GM19351 (cell line): ENCODE results near the gene RNASEH2B.
A peak's percentile ranks its signal among the peaks of the same experiment; 100 is the strongest.

Experiments
- ATAC-seq: cut with Tn5 transposase; IDR thresholded peaks from one replicate; pipeline ENCODE4 v1.9.1; 2021; ENCODE audit warnings: mild to moderate bottlenecking, moderate library complexity; ENCODE audit not compliant: unreplicated experiment

RNASEH2B gene, protein sequence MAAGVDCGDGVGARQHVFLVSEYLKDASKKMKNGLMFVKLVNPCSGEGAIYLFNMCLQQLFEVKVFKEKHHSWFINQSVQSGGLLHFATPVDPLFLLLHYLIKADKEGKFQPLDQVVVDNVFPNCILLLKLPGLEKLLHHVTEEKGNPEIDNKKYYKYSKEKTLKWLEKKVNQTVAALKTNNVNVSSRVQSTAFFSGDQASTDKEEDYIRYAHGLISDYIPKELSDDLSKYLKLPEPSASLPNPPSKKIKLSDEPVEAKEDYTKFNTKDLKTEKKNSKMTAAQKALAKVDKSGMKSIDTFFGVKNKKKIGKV

GRCh38 chr13:50909605-50910484 is at the start of gene RNASEH2B:
Gene RNASEH2B (plus strand): TSS chr13:50909791. CDS start chr13:50910077, 286 bp downstream.
- peak; percentile 74 for ATAC-seq

GRCh38 chr13:50864492-50864891 is 45.1 kb upstream of the RNASEH2B start:
- no peak for ATAC-seq

DNA sequence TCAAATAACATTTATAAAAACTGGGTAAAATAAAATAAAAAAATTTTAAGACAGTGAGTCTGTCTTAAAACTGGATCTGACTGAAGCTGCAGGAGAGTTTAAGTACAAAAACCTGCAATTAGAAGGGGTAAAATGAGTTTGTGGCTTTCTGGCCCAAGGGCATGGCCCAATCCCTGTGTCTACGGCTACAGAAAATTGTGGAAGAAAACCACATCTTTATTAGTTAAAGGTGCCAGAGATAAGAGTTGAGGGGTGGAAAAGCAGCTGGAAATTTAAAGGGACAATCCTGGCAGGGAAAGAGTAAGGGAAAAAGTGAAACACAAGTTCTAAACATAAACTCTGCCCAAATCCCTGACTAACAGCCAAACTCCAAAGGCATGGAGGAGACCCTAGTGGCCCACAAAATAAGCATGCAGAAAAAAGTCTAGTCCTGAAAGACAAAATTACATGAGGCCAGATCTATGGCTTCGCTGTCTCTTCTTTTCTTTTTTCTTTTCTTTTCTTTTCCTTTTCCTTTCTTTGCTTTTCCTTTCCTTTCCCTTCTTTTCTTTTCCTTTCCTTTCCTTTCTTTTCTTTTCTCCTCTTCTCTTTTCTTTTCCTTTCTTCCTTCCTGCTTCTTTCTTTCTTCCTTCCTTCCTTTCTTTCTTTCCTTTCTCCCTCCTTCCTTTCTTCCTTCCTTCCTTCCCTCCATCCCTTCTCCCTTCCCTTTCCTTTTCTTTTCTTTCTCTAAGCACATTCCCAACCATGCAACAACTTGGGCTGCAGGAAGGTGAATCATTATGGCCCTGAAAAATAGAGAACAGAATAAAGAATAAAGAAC is 42.6 kb upstream of the RNASEH2B start:
- ATAC-seq: no peak

GRCh38 chr13:50867637-50867945 is 42.0 kb upstream of the RNASEH2B start:
- ATAC-seq: no peak

GRCh38 chr13:50871405-50871804 is 38.2 kb upstream of the RNASEH2B start:
- ATAC-seq: no peak

DNA sequence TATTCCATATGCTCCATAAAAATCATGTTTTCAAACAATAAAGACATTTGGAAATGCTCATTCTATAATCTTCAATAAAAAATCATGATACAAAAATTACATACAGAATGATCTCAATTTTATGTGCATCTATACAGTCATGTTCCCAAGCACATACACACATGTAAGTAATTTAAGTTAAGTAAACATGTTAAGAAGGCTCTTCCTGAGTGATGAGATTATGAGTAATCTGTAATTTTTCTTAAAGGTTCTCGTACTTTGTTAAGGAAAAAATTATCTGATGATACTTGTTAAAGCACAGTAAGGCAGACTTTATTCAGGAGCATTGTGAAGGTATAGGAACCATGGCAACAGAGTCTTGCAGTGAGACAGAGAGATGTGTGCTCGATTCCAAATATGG is 36.1 kb upstream of the RNASEH2B start:
- ATAC-seq: no peak

DNA sequence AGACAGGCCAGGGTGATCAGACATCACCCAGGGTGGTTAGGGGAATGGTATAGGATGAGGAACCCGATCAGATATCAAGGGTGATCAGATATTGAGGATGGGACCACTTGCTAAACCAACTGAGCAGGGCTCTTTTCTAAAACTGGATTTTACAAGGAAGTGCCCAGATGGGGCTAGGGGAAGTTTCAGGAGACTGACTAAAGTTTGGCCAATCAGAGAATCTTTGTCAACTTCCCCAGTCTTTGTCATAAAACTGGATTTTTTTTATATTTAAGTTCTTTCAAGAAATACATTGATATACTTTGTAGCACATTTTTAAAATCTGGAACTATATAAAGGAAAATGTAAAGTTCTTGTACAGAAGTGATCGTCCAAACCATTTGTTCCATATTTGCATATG is 35.6 kb upstream of the RNASEH2B start:
- ATAC-seq: no peak

- ATAC-seq: no peak
Measured at GRCh38 chr13:50882816-50883435, 26.7 kb upstream of the RNASEH2B start.

DNA sequence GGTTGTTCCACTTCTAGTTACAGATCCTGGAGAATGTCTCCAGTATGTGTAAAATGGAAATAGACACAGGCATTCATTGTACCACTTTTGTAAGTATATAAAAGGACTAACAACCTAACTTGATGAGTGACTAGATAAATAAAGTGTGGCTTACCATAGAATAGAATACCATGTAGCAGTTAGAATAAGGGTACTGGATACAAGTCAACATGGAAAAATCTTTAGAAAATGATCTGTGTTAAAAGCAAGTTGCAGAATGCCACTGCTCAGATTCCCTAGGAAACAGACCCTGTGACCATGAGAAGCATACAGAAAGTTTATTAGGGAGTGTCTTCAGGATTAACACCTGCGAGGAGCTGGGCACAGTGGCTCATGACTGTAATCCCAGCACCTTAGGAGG is 25.9 kb upstream of the RNASEH2B start:
- no peak for ATAC-seq

- ATAC-seq: no peak
Measured at GRCh38 chr13:50884265-50884664, 25.3 kb upstream of the RNASEH2B start.

DNA sequence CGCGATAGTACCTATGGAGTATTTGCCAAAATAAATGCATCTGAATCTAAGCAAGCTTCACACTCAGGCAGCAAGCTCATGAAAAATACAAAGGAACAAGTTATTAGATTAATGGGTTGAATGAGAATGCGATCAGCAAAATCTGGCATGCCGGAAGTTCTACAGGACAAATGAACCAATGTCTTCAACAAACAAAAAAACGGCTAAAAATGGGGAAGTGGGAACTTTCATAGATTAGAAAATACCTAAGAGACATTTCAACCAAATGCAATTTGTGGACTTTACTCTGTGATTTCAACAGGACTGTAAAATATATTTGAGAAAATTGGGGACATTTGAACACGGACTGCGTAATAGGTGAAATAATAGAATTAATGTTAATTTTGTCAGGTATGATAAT is 22.4 kb upstream of the RNASEH2B start:
- no peak for ATAC-seq

- no peak for ATAC-seq
Measured at GRCh38 chr13:50888362-50888761, 21.2 kb upstream of the RNASEH2B start.

DNA sequence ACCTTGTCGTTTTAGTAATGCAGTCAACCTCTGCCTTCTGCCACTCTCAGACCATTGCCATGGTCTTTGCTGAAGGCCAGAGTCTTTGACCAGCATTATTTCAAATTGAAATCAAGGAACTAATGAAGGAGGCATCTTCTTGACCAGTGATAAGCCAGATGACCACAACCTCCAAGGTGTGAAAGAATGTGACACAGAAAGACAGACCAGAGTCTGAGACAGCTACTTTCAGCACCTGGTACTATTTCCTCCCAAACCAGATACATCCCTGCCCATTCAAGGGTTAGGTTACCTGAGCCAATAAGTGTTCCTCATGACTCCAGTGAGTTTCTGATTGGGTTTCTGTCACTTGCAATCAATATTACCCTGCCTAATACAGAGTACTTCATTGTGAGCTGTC is 20.3 kb upstream of the RNASEH2B start:
- ATAC-seq: no peak

DNA sequence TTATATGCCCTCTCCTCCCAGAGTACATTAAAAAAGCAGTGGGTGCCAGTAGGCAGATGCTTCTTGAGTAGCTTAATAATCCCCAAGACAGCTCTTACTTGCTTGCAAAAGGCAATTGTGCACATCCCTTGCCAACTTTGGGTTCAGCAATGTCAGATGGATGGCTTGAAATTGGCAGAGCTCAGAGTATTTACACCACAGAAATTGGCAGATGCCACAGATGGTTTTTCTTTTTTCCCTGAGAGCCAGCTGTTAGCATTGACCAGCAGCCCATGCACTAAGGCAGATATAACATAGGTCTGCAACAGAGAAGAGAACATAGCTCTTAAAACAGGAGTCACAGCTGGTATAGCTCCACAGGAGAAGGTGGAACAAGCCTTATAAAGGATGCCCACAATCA is 18.4 kb upstream of the RNASEH2B start:
- no peak for ATAC-seq

- ATAC-seq: no peak
Measured at GRCh38 chr13:50892210-50892944, 17.2 kb upstream of the RNASEH2B start.

GRCh38 chr13:50893211-50893852 is 16.3 kb upstream of the RNASEH2B start:
- peak; percentile 80 for ATAC-seq

- ATAC-seq: no peak
Measured at GRCh38 chr13:50894012-50894411, 15.6 kb upstream of the RNASEH2B start.

DNA sequence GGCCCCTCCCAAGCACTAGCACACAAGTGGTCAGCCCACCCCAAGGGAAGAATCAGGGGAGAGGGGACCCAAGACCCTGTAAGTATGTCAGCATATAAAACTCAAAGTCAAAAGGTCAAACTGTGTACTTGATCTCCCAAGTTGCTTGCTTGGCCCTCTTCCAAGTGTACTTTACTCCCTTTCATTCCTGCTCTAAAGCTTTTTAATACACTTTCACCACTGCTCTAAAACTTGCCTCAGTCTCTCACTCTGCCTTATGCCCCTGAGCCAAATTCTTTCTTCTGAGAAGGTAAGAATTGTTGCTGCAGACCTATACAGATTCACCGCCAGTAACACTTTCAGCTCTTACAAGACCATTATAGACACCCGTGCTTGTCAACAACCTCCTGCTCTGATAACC is 15.1 kb upstream of the RNASEH2B start:
- no peak for ATAC-seq

DNA sequence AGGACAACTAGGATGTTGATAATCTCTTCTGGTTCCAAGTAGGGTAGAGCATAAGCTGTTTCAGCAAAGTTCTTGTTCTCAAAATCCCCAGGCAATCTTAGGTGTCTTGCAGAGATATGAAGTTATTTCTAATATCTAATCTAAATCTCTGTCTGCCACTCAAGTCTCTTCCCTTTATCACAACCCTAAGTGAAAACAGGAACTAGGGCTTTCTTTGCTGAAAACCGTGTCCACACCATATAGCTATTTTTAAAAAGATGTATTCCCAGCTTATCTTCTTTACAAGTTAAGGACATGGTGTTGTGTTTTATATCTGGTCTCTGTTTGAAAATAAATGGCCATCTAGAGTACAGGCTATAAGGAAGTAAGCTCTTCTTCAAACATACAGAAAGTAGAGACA is 11.3 kb upstream of the RNASEH2B start:
- no peak for ATAC-seq

DNA sequence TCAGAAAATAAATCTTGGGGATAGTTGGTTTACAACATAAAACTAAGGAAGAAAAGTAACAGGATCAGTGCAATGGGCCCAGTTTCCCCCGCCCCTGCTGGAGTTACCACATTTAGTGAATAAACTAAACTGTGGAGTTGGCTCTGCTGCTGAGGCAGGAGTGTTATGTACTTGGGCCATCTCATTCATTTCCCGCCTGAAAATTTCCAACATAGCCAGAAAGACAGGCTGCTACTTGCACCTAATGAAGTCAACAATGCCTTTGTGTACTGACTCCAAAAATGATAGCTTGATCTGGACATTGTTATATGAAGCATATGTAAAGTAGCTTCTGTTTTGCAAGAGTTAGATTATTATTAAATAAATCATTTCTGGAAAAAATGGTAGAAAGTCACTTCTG is 7.9 kb upstream of the RNASEH2B start:
- ATAC-seq: no peak
